ENCODE measurements around the gene GARNL3. TPM values are rescaled to one million over a fixed set of nuclear protein-coding genes. Genes with fewer than 3 reads are reported as not detected.
A peak's percentile ranks its signal among the peaks of the same experiment; 100 is the strongest.

GARNL3 gene
- total and polyA plus RNA-seq, 2 of the 13 experiments (the other 11 are each of a cell fraction or from before 2014, with no cell fraction given) = 3.9 to 11.0 TPM

GRCh38 chr9:127388037-127388855 lies 123.7 kb downstream of the GARNL3 start (continued):
- TF ChIP-seq NFIC (IDR thresholded peaks at IDR 0.05; ENCODE audit: low read length) (peak; percentile 32; the same call in 1 of the 2 replicates), ATF7 (IDR thresholded peaks at IDR 0.05) (peak; percentile 79; the same call in 1 of the 2 replicates), ATF7 (CRISPR knock-in tag; IDR thresholded peaks at IDR 0.05) (peak; percentile 73), RFX3 (CRISPR knock-in tag; IDR thresholded peaks at IDR 0.05) (no peak), MIXL1 (CRISPR knock-in tag; IDR thresholded peaks at IDR 0.05) (0 out of 2 replicates have a peak, but pooled peaks have one; percentile 19), NR2F1 (CRISPR knock-in tag; IDR thresholded peaks at IDR 0.05) (peak; percentile 43 to 76; a peak in 2 of 4 replicates), ELF3 (CRISPR knock-in tag; IDR thresholded peaks at IDR 0.05) (0 out of 2 replicates have a peak, but pooled peaks have one; percentile 12), SIN3A (IDR thresholded peaks at IDR 0.05; ENCODE audit: borderline replicate concordance, low read depth, low read length) (peak; percentile 28; the same call in 1 of the 2 replicates), TEAD3 (CRISPR knock-in tag; optimal IDR thresholded peaks at IDR 0.05; ENCODE audit: borderline replicate concordance) (peak; percentile 64), ZNF574 (CRISPR knock-in tag; IDR thresholded peaks at IDR 0.05) (peak; percentile 56; the same call in 1 of the 2 replicates), MLX (CRISPR knock-in tag; IDR thresholded peaks at IDR 0.05) (0 out of 2 replicates have a peak, but pooled peaks have one; percentile 19), ZNF460 (CRISPR knock-in tag; IDR thresholded peaks at IDR 0.05; ENCODE audit: borderline replicate concordance) (peak; percentile 74; the same call in 1 of the 2 replicates), AFF4 (CRISPR knock-in tag; IDR thresholded peaks at IDR 0.05) (0 out of 2 replicates have a peak, but pooled peaks have one; percentile 21), MYPOP (CRISPR knock-in tag; IDR thresholded peaks at IDR 0.05) (0 out of 2 replicates have a peak, but pooled peaks have one; percentile 40), ZNF367 (CRISPR knock-in tag; IDR thresholded peaks at IDR 0.05; ENCODE audit: borderline replicate concordance) (no peak), MAFK (conservative IDR thresholded peaks at IDR 0.05 in 1 of 2, IDR thresholded peaks at IDR 0.05 in 1 of 2; ENCODE audit: low read length in 2 of 2) (0 out of 4 replicates have a peak, but pooled peaks of 1 of the 2 experiments have one; percentile 3), POLR2A (IDR thresholded peaks at IDR 0.05; ENCODE audit: insufficient read depth in 1 of 2, low read depth in 2 of 2, low read length in 2 of 2) (peak in 1 of 2 experiments; percentile 50; a peak in 2 of 4 replicates), SMAD3 (CRISPR knock-in tag; IDR thresholded peaks at IDR 0.05) (peak; percentile 45; the same call in 1 of the 2 replicates), BCL6 (CRISPR knock-in tag; IDR thresholded peaks at IDR 0.05) (peak; percentile 77; the same call in 1 of the 2 replicates), TMF1 (CRISPR knock-in tag; IDR thresholded peaks at IDR 0.05; ENCODE audit: low read depth) (no peak), GABPB1 (CRISPR knock-in tag; IDR thresholded peaks at IDR 0.05) (no peak), JUN (CRISPR knock-in tag; IDR thresholded peaks at IDR 0.05) (peak; percentile 85)
